Ecto neural progenitor cell (in vitro differentiated cells): ENCODE results near the gene DAPK2.

Experiments used
- DNase-seq: peaks from one replicate; pipeline ENCODE4 v3.0.0-alpha.2; 2018; ENCODE audit warnings: low spot score

Gene DAPK2

GRCh38 chr15:63864186-63864585 is 182.1 kb downstream of the DAPK2 start:
- DNase-seq: no peak

GRCh38 chr15:63861946-63862517 is 184.3 kb downstream of the DAPK2 start:
- DNase-seq: no peak

- DNase-seq: no peak
These were observed 185.7 kb downstream of the DAPK2 start for GRCh38 chr15:63860555-63860954.

- no peak for DNase-seq
These were observed 186.1 kb downstream of the DAPK2 start for GRCh38 chr15:63860155-63860554.

GRCh38 chr15:63858881-63859280 is 187.4 kb downstream of the DAPK2 start:
- DNase-seq: no peak

- no peak for DNase-seq
These were observed 187.8 kb downstream of the DAPK2 start for GRCh38 chr15:63858448-63858847.

GRCh38 chr15:63857461-63857856 is 188.8 kb downstream of the DAPK2 start:
- DNase-seq: no peak
